GM19438 (cell line): ENCODE measurements around the gene PRR14.

Experiments
- ATAC-seq: cut with Tn5 transposase; IDR thresholded peaks from one replicate; pipeline ENCODE4 v1.9.1; 2021; ENCODE audit warnings: low read depth; ENCODE audit not compliant: unreplicated experiment

Gene PRR14

DNA sequence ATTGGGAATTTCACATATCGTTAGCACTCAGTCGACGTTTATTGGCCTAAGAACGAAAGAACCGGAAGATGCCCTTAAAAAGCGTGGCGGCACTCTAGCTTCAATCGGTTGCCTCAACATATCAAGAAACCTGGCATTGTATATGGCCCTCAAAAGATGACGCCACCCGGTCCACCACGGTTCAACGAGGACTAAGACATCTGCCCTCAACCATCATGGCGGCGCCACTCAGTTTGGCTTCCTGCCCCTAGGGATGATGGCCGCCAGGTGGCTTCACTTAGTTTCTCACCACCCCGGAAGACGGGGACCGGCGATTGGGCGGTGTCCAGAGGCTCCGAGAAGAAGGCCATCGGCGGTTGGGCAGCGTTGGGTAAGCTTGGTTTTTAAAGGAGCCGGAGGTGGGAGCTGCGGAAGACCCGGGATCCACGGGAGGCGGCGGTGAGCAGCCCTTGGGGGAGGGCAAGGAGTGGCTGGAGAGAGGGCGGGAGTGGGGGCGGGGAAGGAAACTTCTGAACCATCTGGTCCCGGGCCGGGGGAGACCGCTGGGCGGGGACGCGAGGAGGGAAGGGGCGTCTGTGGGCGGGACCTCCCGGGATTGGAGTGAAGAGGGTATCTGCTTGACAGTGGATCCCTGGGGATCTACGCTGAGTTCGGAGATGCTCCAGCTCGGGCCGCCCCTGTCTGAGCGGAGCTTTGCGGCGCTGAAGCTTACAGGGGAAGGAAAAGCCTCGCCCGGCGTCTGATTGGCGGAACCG, at the start of gene PRR14:
PRR14 (plus strand) TSS at position 592 of the 755 bp plus-strand sequence. CDS start 686 bp downstream, outside the sequence.
- ATAC-seq: peak; percentile 68

DNA sequence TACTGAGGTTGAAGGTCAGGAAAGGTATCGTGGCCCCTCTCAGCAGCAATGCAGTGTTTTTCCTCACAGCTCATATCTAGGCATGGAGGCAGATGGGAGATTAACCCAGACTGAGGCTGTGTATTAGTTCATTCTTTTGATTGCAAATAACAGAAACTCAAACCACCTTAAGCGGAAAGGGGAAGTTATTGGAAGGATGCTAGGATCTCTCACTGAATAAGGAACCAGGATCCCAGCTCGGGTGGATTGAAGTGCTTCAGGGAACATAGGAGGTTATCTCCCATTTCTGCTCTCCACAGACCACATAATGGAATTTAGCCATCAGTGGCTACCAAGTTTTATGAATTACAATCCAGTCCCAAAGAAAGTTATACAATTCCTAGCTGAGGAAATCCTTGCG, 48.8 kb upstream of the PRR14 start:
- no peak for ATAC-seq

DNA sequence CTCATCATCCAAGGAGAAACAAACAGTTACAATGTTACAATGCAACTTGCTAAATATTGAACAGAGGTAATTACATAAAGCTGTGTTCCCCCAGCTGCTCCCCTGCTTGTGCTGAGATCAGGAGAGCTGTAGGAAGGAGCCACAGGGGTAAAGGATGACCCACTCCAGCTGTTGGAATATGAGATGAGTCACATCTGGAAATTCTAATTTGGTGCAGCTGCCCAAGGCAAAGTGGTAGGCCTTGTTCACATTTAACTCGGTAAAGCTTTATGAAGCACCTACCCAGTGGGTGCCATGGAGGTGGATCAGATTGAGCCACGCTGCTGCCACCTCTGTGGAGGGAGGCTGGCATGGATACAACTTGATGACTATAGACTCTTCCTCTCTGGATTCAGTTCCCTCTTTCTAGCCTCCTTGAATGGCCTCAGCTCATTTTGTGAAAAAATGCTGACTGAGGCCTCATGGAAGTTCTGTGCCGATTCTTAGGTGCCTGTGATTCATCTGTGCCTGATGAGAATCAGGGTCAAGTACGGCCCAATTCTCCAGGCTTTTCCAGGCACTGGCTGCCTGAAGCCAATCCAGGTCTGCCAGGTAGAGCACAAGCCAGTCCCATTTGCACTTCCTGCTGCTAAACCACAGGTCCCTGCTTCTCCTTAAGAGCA, 48.0 kb upstream of the PRR14 start:
- ATAC-seq: no peak

DNA sequence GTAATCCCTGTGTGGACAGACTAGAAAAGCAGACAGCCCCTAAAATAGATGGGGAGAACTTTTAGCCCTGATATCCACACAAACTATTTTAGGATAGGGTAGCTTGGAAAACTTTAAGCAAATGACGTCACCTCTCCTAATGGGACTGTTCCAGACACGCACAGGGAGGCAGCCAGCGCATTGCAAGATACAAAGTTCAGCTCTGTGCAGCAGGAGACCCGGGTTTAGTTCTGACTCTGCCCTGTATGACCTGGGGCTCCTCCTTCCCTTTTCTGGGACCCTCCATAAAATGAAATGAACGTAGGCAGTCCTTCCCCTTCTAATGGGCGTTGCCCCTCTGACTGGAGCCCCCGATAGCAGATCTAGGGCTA, 46.8 kb upstream of the PRR14 start:
- ATAC-seq: no peak

DNA sequence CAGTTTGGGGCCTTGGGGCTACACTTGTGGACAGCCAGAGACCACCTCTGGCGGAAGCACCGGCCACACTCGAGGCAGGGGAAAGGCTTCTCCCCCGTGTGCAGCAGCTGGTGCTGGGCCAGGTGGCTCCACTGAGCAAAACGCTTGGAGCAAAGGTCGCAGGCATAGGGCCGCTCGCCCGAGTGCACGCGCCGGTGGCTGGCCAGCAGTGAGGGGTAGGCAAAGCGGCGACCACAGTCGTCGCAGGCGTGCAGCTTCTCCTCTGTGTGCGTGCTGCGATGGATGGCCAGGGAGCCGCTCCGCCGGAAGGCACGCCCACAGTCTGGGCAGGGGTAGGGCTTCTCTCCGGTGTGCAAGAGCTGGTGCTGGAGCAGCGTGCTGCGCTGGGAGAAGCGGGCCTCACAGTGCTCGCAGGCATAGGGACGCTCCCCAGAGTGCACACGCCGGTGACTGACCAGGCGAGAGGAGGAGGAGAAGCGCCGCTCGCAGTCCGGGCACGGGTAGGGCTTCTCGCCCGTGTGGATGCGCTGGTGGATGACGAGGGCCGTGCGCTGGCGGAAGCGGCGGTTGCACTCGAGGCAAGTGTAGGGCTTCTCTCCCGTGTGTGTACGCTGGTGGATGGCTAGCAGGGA, 46.3 kb upstream of the PRR14 start:
- no peak for ATAC-seq

DNA sequence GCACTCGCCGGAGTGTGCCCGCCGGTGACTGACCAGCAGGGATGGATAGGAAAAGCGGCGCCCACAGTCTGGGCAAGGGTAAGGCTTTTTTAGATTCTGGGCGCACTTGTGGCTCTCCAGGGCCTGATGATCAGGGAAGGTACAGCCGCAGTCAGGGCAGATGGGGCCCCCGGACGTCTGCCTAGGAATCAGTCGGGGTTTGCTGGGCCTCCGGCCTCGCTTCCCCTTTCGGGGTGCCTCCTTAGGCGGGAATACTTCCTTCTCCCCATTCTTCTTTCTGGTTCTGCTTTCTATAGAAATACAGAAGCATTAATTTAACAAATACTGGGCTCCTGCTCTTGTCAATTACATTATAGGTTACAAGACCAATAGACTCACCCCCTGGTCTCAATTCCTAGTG, 45.6 kb upstream of the PRR14 start:
- ATAC-seq: no peak

DNA sequence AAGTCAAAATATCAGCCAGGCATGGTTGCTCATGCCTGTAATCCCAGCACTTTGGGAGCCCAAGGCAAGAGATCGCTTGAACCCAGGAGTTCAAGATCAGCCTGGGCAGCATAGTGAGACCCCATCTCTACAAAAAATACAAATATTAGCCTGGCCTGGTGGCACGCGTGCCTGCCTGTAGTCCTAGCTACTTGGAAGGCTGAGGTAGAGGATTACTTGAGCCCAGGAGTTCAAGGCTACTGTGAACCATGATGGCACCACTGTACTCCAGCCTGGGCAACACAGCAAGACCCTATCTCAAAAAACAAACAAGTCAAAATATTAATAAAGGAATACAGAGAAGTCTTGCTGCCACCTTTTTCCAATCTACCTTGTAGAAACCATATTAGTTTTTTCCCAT, 44.8 kb upstream of the PRR14 start:
- no peak for ATAC-seq

DNA sequence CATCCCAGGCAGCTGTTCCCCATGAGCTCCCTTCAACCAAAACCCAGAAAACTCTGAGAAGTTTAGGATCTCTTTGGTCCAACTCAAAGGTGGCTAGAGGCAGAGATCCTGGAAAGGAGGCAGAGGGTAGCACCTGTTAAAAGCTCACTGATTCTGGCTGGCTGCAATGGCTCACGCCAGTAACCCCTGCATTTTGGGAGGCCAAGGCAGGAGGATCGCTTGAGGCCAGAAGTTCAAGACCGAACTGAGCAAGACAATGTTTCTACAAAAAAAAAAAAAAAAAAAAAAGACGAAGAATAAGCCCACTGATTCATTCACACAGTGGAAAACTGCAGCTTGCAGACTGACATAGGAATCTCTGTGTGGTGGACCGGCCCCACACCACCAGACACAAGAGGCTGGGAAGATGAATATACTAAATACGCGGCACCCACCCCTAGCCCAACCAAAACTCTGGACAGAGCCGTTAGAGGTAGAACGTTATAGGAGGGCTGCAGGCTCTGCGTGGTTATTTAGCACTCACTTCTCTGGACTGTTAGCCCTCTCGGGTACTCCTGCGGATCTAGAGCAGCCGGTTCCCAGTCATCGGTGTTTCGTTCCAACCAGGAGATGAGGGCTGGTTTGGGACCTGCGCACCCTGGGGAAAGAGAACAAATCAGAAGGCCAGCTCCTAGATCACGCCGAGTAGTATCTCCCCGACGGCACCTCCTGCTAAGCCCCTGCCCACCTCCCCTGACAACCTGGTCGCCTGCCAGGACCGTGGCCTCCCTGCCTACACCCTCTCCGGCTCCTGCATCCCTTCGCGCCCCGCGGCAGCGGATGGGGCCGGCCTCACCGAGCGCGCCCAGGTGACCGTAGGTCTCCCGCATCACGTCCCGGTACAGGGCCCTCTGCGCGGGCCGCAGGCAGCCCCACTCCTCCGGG, 41.5 kb upstream of the PRR14 start:
- peak; percentile 17 for ATAC-seq

DNA sequence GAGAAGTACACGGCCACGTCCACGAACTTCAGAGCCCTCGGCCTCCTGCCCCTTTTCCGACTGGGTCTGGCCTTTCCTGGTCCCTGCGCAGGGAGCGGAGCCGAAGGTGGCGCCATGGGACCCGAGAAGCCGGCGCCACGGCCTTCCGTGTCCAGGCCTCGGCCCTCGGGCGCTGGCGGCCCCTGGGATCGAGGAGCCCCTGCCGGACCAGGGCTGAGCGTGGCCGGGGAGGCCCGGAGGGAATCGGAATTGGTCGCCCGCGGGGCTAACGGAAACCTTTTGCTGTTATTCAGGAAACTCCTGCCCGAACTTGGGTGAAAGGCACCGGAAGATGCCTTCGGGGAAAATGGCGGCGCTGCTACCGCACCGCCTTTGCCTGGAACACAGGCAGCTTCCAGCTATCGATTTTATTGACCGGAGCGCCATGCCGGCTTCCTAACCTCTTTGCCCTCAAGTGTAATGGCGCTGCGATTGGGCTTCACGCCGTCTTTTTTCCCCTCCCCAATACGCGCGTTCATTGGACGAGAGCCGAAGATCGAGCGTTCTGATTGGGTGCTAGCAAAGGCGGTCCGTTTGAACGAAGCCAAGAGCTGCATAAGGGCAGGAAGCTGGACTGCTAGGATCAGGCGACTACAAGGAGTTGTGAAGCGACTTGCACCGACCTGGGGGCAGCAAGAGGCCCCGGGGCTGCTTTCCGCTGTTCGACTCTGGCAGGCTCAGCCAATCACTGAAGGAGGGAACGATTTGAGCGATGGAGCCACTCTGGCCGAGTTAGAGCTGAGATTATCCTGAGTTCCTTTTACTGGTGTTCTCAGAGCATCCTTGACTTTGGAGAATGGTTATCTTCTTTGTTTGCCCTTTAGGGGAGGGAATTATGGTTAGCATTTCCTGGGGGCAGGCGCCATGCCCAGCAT, 40.6 kb upstream of the PRR14 start, which contains the start of gene ZNF689:
ZNF689 (minus strand) TSS at position 464 of the 914 bp plus-strand sequence; CDS start at position 116, 348 bp downstream.
- ATAC-seq: peak; percentile 94

DNA sequence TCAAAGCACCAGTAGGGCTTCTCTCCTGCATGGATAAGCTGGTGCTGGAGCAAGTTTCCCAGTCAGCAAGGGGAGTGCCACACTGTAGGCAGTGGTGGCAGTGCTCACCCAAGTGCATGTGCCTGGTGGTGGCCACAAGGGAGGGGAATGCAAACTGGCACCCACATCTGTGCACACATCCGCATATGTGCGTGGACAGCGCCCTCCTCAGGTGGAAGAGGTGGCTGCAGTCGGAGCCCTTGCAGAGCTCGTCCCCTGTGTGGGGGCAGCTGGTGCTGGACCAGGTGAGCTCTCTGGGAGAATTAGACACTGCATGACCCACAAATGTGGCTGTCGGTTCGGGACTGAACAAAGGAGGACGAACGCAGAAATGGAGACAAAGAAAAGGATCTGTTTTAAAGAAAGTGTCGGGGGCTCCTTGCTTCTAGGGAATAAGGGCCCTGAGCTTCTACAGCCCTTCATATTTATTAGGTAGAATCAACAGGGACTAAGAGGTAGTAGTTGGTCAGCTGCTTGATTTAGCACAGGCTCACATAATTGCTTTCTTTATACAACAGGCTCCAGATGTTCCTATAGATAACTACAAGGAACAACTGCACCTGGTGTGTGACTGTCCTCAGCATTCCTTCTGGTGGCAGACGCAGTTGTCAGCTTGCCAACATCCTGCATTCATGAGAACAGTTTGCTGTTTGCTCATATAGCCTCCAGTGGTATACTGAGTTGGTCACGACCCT, 35.2 kb upstream of the PRR14 start:
- ATAC-seq: no peak

DNA sequence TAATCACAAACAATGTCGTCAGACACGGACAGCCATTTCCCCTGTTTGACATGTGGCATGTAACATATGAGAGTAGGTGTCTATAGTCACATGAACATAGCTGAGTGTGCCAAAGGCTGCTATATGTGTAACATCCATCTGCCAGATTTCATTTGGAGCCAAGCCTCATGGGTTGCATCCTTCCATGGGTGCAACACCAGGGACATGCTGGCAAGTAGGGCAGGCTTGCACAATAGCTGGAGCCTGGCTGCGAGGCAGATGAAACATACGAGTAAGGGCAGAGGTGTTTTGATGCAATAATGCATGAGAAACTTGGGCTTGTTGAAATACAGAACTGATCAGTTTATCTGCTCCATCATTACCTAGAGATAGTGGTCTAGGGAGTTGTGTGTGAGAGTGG, 31.6 kb upstream of the PRR14 start:
- no peak for ATAC-seq

DNA sequence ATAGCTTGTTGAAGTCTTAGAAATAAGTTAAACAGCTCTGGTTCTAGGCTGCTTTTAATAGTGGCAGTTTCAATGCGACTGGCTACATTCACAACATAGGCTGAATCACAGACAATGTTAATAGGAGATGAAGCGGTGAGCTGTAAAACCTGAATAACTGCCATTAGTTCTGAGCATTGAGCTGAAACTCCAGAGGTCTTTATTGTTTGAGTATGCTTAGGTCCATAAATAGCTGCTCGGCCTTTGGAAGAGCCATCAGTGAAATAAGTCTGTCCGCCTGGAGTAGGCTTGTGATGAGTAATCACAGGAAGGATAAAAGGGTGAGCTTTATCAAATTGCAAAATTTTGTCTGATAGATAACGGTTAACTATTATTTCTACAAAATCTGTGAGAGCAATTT, 31.1 kb upstream of the PRR14 start:
- ATAC-seq: no peak

DNA sequence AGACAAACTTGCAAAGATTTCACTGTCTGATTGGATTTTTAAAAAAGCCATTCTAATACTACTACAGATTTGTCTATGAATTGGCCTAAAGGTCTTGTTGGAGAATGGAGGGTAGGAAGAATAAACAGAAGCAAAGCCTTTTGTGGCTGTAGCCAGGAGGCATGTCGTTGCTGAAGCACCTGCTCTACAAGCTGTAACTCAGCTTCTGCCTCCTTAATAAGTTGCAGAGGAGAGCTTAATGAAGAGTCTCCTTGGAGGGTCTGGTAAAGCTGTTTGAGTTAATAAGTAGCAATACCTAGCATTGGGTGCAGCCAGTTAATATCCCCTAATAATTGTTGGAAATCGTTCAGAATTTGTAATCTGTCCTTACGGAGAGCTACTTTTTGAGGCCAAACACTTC, 30.6 kb upstream of the PRR14 start:
- ATAC-seq: no peak

DNA sequence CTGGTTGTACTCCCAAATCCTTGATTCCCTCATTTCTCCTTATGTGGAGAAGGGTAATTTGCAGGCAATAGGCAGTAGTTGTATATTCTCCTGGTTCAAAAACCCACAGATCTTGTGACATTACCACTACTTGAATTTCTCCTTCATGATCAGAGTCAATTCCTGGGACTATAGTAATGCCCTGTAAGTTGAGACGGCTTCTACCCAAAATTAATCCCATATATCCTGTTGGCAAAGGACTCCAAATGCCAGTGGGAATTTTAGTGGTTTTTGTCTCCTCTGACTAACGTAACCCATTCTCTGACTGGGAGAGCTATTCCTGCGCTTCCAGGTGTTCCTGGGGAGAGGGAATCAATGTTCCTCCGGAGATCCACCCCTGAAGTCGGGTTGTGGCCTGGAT, 29.0 kb upstream of the PRR14 start:
- ATAC-seq: no peak

DNA sequence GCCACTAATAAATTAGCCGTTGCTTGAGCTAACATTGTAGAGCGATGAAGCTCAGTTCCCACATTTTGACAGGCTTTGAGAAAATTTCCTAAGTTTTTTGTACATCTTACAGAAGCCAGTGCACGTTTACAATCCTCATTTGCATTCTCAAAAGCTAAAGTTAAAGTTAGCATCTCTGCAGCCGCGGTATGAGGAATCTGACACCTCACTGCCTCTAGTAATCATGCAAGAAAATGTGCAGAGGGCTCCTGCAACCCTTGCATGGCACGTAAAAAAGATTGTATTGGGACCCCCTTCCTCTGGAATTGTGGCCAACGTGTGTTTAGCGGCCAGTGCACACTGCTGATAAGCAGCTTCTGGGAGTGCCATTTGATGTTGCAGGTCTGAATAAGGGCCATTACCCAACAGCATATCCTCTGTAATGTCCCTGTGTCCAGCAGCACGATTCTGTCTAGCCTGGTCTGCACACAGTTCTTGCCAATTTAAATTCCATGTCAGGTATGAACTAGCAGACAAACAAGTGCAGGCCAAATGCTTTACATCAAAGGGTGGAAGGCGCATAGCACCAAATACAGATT, 28.2 kb upstream of the PRR14 start:
- ATAC-seq: no peak

DNA sequence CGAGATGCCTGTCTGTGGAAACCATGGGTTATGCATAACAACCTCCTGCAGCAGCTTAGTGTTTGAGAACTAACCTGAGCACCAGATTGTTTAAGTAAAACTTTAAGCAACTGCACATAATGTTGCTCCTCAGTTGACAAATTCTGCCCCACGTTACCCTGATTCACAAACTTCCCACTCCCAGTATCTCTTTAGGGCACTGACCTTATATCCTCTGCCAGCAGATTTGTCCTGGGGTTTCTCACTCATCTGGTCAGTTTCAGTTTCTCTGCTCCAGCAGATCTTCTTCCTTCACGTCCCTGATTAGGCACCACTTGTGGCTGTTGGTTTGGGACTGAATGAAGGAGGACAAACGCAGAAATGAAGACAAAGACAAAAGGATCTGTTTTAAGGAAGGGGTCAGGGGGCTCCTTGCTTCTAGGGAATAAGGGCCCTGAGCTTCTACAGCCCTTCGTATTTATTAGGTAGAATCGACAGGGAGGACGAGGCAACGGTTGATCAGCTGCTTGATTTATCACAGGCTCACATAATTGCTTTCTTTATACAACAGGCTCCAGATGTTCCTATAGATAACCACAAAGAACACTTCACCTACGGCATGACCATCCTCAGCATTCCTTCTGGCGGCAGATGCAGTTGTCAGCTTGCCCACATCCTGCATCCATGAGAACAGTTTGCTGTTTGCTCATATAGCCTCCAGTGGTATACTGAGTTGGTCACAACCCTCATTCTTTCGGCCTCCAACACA, 27.1 kb upstream of the PRR14 start:
- ATAC-seq: no peak

DNA sequence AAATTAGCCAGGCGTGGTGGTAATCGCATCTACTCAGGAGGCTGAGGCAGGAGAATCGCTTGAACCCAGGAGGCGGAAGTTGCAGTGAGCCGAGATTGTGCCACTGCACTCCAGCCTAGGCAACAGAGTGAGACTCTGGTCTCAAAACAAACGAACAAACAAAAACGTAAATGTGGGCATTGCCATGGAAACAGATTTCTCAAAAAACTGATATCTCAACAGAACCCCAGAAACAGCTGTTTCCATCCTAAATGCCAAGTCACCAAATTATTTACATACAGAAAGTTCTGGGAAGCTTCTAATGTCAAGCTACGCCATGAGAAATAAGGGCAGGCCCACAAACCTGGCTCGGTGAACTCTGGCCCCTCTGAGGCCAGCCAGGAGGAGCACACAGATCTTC, 24.5 kb upstream of the PRR14 start:
- ATAC-seq: no peak
